ENCODE results near the gene PPIG. TPM values are rescaled to one million over a fixed set of nuclear protein-coding genes. Genes with fewer than 3 reads are reported as not detected.

The PPIG gene
- total and polyA plus RNA-seq, 2 of the 4 experiments (the other 2 are of a cell fraction), result 10.4 to 16.7 TPM

DNA sequence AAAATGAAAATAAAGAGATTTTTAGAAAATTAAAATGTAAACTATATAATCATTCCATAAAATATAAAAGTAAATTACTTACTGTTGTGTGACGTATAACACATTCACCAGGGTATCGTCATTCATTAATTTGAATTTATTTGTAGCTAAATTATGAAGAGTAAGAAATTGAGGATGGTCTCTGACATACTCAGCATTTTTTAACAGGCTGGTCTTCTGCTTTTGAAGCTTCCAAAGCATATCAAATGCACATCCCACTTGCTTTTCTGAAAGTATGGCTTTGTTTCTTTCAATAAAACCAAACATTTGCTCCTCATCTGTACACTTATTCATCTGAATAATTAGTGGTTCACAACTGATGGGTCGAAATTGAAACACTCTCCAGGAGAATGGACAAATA, 12.6 kb upstream of the PPIG start:
- Histone ChIP-seq H3K9me3 (ENCODE audit: control insufficient read depth, insufficient read depth, low read length) (no peaks in the 10 kb centered on the region), H3K9ac (ENCODE audit: low read depth, low read length) (no peak overlapping the region), H3K23ac (ENCODE audit: low read depth, low read length) (no peak overlapping the region), H3K4ac (ENCODE audit: low read depth, low read length) (no peak overlapping the region), H3K56ac (ENCODE audit: extremely low read depth, insufficient read depth, low read length) (no peak overlapping the region), H3K79me1 (ENCODE audit: low read depth in 1 of 2, low read length in 2 of 2) (peaks cover 0 to 20% of the 10 kb centered on the region in 2 experiments; a peak in 3 of 4 replicates), H2BK120ac (ENCODE audit: low read depth, low read length) (no peak overlapping the region), H3K18ac (ENCODE audit: low read depth, low read length) (no peak overlapping the region), H2AFZ (replicated peaks; ENCODE audit: low read length, poor library complexity) (no peak overlapping the region), H2BK20ac (ENCODE audit: low read depth, low read length) (no peak overlapping the region), H4K8ac (ENCODE audit: low read depth in 2 of 2, low read length in 2 of 2) (no peak overlapping the region), H3K14ac (replicated peaks; ENCODE audit: low read depth, low read length) (no peak overlapping the region), H3K27ac (ENCODE audit: insufficient read depth, low read length) (no peak overlapping the region), H4K5ac (ENCODE audit: low read depth, low read length) (no peak overlapping the region), H2BK5ac (ENCODE audit: low read depth, low read length, poor library complexity, severe bottlenecking) (no peak overlapping the region), H4K20me1 (ENCODE audit: insufficient read depth, low read length) (no peaks in the 10 kb centered on the region), H3K36me3 (ENCODE audit: control insufficient read depth, insufficient read depth, low read length) (no peaks in the 10 kb centered on the region), H3K27me3 (ENCODE audit: control insufficient read depth, insufficient read depth, low read length) (no peaks in the 10 kb centered on the region), H2BK15ac (ENCODE audit: low read depth, low read length) (no peak overlapping the region), H2AK9ac (replicated peaks; ENCODE audit: low read depth, low read length, poor library complexity) (no peak overlapping the region), H3K4me3 (ENCODE audit: insufficient read depth, low read depth, low read length) (no peak overlapping the region), H3K9me1 (ENCODE audit: insufficient read depth, low read length) (no peaks in the 10 kb centered on the region), H2AK5ac (ENCODE audit: low read depth, low read length) (no peak overlapping the region), H3K4me1 (ENCODE audit: control insufficient read depth, insufficient read depth, low read length) (no peaks in the 10 kb centered on the region), H4K91ac (ENCODE audit: insufficient read depth, low read depth, low read length) (no peak overlapping the region), H3K4me2 (ENCODE audit: low read depth, low read length) (no peak overlapping the region)
- dilution Hi-C loops (cut with HindIII; ENCODE audit: low sequenced_read_pairs, unreplicated experiment) (no loop called here), in situ Hi-C loops (cut with MboI; ENCODE audit: low sequenced_read_pairs) (no loop called here), intact Hi-C loops (cut with micrococcal nuclease) (loop anchor here (10.0 kb wide), 1 partner anchor 223 kb away; the partner anchor contains the start of gene SSB)
- BruUV-seq (replicated peaks), result no TSS peak
- CTCF ChIA-PET, result interaction anchor here (0.7 kb wide), 1 partner anchor 1862 kb away, joined by 3 read pairs; no protein-coding TSS in a partner anchor
- no peak for TF ChIP-seq MAFK (IDR thresholded peaks at IDR 0.05; ENCODE audit: low read depth, low read length)
- TF ChIP-seq RFX5 (IDR thresholded peaks at IDR 0.05; ENCODE audit: low read depth, low read length), result no peak
- TF ChIP-seq CEBPB (IDR thresholded peaks at IDR 0.05; ENCODE audit: low read depth, low read length), result no peak
- TF ChIP-seq NFE2L2 (IDR thresholded peaks at IDR 0.05; ENCODE audit: low read depth, low read length), result no peak
- no peak for TF ChIP-seq MXI1 (IDR thresholded peaks at IDR 0.05; ENCODE audit: borderline replicate concordance, low read depth, low read length)
- no peak for TF ChIP-seq CHD1 (IDR thresholded peaks at IDR 0.05; ENCODE audit: low read depth, low read length)
- TF ChIP-seq BHLHE40 (IDR thresholded peaks at IDR 0.05; ENCODE audit: low read depth, low read length), result no peak
- POLR2A ChIA-PET (ENCODE audit: unreplicated experiment), result no interaction called here
- ATAC-seq (ENCODE audit: low read depth) (no peak), DNase-seq (no peak)
- no CpG with 5 or more reads among the region's 3 CpGs for WGBS, 2 experiments (ENCODE audit: extremely low coverage in 2 of 2, insufficient read length in 1 of 2)
